NCI-H2029 (cell line): Measurements from ENCODE around the gene NR6A1.
"Not testable (repeated sequence)": the region's sequence is repeated elsewhere in the genome, so short reads cannot be mapped to it uniquely, and the experiment has no call there.

Experiments used
- DNase-seq: peaks from one replicate; lab custom pipeline; 2025; lab: John Stamatoyannopoulos, UW

The NR6A1 gene

GRCh38 chr9:124759327-124759726 is 11.8 kb downstream of the NR6A1 start:
- DNase-seq: no peak

GRCh38 chr9:124758691-124759090 is 12.4 kb downstream of the NR6A1 start:
- DNase-seq: no peak

- DNase-seq: no peak
These were observed 13.1 kb downstream of the NR6A1 start for GRCh38 chr9:124758061-124758460.

GRCh38 chr9:124757616-124758015 is 13.5 kb downstream of the NR6A1 start:
- no peak for DNase-seq

GRCh38 chr9:124756011-124756410 is 15.1 kb downstream of the NR6A1 start:
- DNase-seq: no peak

- DNase-seq: no peak
These were observed 16.1 kb downstream of the NR6A1 start for GRCh38 chr9:124755061-124755460.

GRCh38 chr9:124754289-124754688 is 16.8 kb downstream of the NR6A1 start:
- DNase-seq: no peak

GRCh38 chr9:124752967-124753366 is 18.1 kb downstream of the NR6A1 start:
- DNase-seq: no peak

GRCh38 chr9:124749781-124750180 is 21.3 kb downstream of the NR6A1 start:
- no peak for DNase-seq

GRCh38 chr9:124749284-124749683 is 21.8 kb downstream of the NR6A1 start:
- no peak for DNase-seq

- no peak for DNase-seq
These were observed 24.0 kb downstream of the NR6A1 start for GRCh38 chr9:124747065-124747464.

- DNase-seq: no peak
These were observed 27.3 kb downstream of the NR6A1 start for GRCh38 chr9:124743686-124744348.

GRCh38 chr9:124742940-124743339 is 28.2 kb downstream of the NR6A1 start:
- no peak for DNase-seq

GRCh38 chr9:124741662-124742061 is 29.4 kb downstream of the NR6A1 start:
- DNase-seq: no peak

GRCh38 chr9:124741149-124741548 is 30.0 kb downstream of the NR6A1 start:
- no peak for DNase-seq

- DNase-seq: no peak
These were observed 31.8 kb downstream of the NR6A1 start for GRCh38 chr9:124739360-124739759.

- DNase-seq: not testable (repeated sequence)
These were observed 33.0 kb downstream of the NR6A1 start for GRCh38 chr9:124738075-124738474.

GRCh38 chr9:124735121-124735520 is 36.0 kb downstream of the NR6A1 start:
- DNase-seq: no peak

- not testable (repeated sequence) for DNase-seq
These were observed 36.4 kb downstream of the NR6A1 start for GRCh38 chr9:124734741-124735083.

GRCh38 chr9:124733964-124734740 is 37.0 kb downstream of the NR6A1 start:
- peak; percentile 68 for DNase-seq

GRCh38 chr9:124730772-124731171 is 40.3 kb downstream of the NR6A1 start:
- DNase-seq: no peak

- no peak for DNase-seq
These were observed 44.2 kb downstream of the NR6A1 start for GRCh38 chr9:124726886-124727285.

- DNase-seq: no peak
These were observed 46.1 kb downstream of the NR6A1 start for GRCh38 chr9:124725068-124725452.
